Right ventricle myocardium inferior (tissue), 1 donor: ENCODE data around the gene KRT16. TPM values are rescaled to one million over a fixed set of nuclear protein-coding genes. Genes with fewer than 3 reads are reported as not detected.
"Not testable (repeated sequence)": the region's sequence is repeated elsewhere in the genome, so short reads cannot be mapped to it uniquely, and the experiment has no call there.

Experiments
- ATAC-seq: fragments of 200-7000 bp; cut with Tn5 transposase; one replicate; pipeline ENCODE4 v1.9.1; 2020; ENCODE audit warnings: mild to moderate bottlenecking, moderate library complexity
- DNase-seq: peaks from one replicate; pipeline ENCODE4 v3.0.0; 2021; ENCODE audit errors: missing footprints
- intact Hi-C: fragments of 100-400 bp; cut with DNase I; formaldehyde crosslinking; loops from one replicate; pipeline ENCODE4 v1.11.0; 2022
- total RNA-seq: library from RNA; stranded (reverse); fragmentation: NEBNext Ultra II Directional; extraction: Animal tissue kit (Norgen Biotek cat#: 25700); gene quantifications from one replicate; pipeline ENCODE4 v1.2.1, GENCODE V29; 2021
- donor health status: DM: no; HTN: yes; CAD: no; lungs with severe emphysema.

KRT16 gene
- total RNA-seq, 1 donor from 2014 or later: not detected

DNA sequence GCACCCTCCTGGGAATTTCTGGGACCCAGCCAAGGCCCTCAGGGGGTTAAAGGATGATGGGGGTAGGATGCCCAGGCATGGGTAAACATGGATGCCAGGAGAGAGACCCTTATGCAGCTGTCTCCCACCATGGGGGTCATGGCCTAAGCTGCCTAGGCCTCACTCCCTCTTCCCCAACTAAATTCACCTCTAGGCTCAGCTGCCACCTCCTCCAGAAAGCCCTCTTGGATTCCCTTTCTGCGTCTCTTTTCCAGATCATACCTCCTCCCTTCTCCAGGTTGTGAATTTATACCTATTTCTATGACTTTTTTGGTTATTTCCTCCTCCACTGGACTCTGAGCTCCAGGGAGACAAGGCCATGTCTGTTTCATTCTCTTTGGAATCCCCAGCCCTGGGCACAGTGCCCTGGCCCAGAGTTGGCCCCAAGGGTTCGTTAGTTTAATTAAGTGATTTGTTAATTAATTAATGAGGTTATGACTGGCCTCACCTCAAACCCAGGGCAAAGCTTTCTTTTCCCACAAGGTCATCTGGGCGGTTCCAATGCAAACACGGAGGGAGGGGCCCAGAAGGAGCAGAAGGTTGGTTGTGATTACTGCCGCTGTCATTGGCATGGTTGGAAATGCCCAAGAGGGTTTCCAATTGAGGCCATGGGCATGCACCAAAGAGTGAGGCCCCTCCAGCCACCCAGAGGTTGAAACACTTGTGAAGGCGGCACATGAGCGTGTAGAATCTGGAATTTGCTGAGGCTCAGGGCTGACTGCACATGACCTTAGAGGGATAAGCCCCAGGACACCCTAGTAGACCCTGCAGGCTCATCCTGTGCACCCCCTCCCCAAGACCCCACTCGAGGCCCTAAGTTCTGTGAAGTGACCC is 18.7 kb upstream of the KRT16 start:
- ATAC-seq (no peak), DNase-seq (no peak)
- intact Hi-C loops: no loop called here

DNA sequence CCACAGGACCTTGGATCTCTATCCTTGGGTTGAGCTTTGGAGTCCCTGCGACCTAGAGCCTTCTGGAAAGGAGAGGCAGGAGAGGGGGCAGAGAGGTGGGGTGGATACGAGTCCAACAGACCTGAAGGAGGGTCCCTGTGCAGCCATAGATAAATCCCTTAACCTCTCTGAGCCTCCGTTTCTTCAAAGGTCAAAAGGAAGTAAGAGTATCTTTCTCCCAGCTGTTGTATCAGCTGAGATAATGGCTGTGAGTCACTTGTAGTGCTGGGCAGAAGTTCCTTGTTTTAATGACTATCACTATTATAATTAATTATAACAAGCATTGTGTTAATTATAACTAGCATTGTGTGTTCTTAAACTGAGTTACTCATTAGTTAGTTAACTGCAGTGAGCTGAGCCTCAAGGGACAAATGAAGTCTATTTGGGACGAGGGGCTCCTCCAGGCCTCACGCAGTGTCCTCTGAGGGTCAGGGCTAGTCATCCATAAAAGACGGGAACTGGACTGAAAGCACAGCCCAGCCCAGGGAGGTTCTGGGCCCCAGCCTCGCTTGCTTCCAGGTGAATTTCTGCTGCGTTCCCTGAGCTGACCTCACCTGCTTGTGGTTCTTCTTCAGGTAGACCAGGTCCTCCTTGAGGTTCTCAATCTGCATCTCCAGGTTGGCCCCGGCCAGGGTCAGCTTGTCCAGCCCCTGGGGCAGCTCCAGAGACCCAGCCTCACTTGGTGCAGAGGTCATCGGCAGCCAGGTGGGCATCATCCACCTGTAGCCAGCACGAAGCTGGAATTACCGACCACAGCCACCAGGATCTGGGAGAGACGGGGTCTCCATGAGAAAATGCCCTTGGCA is 17.5 kb upstream of the KRT16 start:
- intact Hi-C loops: no loop called here
- ATAC-seq: no peak
- no peak for DNase-seq

DNA sequence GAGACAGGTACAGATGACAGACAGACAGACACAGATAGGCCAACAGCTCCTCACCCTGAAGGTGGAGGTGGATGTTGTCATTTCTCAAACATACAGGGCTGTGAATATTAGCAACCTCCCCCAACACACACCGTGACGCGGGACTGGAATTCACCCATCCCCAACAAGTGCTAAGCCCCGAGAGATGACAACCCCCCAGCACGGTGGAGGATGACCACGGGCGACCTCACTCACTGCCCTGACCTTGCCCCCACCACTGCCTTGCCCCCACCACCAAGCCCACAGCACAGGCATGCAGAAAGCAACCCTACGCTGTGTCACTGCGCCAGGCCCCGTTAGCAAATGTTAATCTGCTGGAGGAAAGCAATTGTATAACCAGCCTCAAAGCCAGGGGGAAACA is 16.7 kb upstream of the KRT16 start:
- no peak for ATAC-seq
- intact Hi-C loops: no loop called here
- DNase-seq: no peak

DNA sequence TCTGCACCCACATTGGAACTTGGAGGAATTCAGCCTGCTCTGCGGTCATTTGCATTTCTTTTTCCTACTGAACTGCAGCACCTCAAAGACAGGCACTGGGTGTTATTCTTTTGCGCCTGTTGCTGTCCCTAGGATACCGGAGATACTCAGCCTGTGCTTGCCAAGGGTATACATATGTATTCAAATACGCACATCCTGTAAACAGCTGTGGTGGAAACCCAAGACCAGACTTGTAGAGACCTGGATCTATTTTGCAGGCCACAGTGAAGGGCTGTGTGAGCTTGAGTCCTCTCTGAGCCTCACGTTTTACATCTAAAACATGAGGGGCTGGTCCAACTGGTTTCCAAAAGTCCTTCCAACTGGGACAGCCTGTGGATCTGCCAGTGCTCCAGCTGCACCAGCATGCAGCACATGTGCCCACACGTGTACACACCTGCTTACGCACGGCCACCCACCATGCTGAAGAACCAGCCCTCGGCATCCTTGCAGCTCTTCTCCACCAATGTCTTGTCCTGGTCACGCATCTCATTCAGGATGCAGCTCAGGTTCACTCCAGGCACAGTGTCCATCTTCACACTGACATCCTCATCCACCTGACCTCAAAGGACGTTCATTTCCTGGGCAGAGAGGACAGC is 16.2 kb upstream of the KRT16 start:
- DNase-seq, ATAC-seq, intact Hi-C loops: not testable (repeated sequence)

DNA sequence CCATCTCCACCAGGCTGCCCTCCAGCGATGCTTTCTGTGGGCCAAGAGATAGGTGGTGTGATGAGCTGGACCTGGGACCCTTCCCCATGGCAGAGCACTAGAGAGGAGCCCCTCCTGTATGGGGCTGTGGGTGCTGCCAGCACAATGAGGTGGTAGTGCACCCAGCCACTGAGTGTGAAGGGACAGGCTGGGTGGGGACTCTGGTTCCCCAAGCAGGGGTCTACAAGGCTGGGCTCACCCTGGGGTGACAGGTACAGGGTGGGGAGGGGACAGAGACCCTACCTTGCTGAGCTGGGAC is 15.5 kb upstream of the KRT16 start:
- DNase-seq, intact Hi-C loops, ATAC-seq: not testable (repeated sequence)

DNA sequence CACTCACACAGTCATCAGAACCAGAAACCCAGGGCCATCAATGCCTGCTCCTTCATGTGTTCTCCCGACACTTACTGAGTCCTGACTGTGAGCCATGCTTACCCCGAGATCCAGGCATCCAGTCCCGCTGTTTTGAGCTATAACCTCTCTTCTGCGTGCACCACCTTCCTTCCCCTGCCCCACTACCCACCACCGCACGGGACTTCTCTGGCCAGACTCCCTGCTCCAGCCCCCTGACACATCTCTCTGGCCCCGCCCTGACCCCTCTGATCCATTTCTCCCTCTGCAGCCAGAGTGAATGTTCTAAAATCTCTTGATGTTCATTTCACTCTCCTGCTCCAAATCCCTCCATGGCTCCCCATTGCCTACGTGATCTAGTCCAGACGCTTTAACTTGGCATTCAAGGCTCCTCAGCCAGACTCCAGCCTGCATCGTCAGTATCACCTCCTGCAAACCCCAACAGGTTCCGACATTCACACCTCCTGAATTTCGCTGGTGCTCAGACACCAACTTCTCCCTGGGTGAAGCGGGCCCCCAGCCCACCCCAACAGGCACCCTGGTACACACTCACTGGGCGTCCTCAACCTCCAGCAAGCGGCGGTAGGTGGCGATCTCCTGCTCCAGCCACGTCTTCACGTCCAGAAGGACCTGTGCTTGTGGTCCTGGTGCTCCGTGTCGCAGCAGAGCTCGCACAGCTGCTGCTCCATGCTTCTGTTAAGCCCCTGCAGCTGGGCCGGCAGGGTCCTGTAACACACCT is 14.9 kb upstream of the KRT16 start:
- no peak for DNase-seq
- intact Hi-C loops: no loop called here
- ATAC-seq: no peak

DNA sequence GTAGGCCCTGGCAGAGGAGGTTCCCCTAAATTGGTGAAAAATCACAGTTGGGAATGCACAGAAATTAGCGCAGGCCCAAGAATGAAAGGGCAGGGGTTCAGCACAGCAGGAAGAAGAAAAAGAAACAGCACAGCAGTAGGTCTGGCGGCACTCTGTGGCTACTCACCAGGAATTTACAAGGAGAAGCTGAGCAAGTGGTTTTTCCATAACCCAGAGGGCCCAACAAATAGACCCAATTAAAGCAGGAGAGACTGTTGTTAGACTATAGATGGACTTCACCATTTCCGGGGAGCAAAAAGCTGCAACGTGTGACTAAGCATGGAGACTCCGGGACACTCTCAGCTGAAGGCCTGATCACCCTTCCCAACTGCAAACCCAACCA is 14.3 kb upstream of the KRT16 start:
- DNase-seq, ATAC-seq, intact Hi-C loops: not testable (repeated sequence)

DNA sequence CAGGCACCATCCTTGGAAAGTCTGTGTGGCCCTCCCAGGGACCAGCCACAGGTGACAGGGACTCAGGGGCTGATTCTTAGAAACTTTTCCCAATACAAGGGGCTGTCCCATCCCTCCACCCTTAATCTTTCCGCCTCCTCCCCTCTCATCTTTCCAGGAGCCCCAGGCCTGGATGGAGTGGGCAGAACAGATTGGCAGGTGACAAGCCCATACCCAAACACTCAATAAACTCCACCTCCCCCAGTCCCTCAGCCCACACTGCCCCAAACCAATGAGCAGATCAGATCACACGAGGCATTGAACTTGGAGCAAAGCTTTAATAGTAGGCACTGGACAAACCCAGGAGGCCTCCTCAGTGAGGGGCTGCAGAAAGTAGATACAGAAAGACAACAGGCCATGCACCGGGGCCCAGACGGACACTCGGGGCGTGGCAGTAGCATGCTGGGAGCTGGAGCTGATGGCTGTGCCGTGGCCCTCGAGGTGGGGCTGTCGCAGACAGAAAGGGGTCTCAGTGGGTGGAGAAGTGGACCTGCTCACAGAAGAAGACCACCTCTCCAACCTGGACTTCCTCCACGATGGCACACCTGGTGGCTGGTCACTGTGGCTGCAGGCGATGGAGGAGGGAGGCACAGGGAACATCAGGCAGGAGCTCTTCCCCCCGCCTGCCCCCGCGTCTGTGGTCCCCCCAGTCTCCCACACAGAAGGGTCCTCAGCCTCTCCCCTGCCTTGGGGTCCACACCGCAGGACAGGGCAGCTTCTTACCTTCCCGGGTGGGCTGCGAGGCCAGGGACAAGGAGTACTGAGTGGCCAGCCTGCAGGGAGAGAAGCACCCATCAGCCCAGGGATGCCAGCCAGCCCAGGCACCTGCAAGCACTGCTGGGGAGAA is 13.7 kb upstream of the KRT16 start:
- DNase-seq, intact Hi-C loops, ATAC-seq: not testable (repeated sequence)

DNA sequence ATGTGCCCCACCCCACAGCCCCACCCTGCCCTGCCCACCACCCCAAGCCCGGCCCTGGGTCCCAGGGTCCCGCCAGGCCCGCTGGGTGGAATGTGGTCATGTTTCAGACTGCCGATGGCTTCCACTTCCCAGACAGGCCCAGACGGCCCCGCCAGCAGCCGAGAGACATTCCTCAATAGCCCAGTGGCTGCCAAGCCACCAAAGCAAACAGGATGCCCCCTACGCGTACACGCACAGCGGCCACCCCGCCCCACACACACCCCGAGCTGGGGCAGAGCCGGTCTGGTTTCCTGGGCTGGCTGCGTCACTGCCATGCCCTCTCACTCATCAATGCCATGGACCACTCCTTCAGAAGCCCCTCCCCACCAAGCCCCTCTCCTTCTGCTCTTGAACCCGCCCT is 13.0 kb upstream of the KRT16 start:
- no peak for DNase-seq
- intact Hi-C loops: no loop called here
- no peak for ATAC-seq

DNA sequence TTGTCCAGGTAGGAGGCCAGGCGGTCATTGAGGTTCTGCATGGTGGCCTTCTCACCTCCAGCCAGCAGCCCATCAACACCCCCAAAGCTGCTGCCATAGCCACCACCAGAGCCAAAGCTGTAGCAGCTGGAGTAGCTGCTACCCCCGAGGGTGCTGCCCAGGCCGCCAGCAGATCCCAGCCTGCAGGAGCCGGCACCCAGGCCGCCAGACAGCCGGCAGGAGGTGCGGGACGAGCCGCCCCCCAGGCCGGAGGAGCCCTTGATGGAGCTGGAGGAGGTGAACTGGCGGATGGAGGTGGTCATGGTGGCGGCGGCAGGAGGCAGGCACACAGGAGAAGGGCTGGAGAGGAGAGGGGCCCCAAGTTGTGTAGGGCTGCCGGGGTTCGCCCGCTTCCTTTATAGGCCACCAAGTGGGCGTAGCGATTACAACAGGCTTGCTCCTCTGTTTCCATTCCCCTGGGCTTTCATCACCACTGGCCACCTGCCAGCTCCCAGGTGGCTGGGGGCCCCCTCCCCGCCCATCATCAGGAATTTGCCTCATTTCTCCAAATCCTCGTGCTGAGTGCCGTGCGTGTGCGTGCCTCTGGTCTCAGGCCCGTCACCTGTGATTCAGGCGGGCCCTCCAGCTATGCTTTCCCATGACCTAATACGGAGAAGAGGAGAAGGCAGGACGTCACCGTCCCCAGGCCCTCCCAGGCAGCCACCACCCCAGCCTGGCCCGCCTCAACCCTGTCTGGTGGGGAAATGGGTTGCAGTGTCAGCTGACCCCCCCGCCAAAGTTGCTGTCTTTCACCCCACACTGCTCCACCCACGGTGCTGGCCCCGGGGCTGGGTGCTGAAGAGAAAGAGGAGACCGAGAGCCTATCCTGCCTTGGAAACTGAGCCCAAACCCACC is 11.9 kb upstream of the KRT16 start, which contains the start of gene KRT17:
Gene KRT17, minus strand, starts transcription at position 368 of the 894 bp plus-strand sequence. Its CDS starts 66 bp downstream, at position 302.
- DNase-seq (no peak), ATAC-seq (no peak)
- intact Hi-C loops: no loop called here

DNA sequence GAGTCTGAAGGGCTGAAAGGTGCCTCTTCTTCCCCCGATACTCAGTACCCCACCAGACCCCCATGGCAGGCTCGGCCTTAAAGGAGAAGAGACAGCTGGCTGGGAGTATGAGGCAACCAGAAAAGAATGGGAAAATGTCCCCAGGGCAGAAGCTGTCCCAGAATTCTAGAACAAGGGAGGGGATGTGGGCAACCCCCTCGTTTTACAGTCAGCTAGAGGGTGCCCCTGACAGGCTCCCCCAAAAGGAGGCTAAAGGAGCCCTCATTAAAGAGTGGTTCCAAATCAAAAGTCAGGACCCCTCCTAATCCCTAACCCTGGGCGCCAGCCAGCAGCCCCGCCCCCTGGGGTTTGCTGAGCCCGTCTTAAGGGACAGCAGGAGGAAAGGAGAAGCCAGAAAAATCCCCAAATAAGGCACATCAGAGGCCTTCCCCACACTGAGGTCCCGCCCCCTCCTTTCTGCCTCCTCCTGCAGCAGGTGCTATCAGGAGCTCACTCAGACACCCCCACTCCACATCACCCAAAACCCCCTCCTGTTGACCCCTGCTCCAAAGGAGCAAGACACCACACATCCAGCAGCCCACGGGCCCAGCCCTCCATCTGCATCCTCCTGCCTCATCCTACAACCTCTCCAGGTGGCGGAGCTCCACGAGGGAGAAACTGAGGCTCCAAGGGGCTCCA is 10.8 kb upstream of the KRT16 start:
- DNase-seq, intact Hi-C loops, ATAC-seq: not testable (repeated sequence)

DNA sequence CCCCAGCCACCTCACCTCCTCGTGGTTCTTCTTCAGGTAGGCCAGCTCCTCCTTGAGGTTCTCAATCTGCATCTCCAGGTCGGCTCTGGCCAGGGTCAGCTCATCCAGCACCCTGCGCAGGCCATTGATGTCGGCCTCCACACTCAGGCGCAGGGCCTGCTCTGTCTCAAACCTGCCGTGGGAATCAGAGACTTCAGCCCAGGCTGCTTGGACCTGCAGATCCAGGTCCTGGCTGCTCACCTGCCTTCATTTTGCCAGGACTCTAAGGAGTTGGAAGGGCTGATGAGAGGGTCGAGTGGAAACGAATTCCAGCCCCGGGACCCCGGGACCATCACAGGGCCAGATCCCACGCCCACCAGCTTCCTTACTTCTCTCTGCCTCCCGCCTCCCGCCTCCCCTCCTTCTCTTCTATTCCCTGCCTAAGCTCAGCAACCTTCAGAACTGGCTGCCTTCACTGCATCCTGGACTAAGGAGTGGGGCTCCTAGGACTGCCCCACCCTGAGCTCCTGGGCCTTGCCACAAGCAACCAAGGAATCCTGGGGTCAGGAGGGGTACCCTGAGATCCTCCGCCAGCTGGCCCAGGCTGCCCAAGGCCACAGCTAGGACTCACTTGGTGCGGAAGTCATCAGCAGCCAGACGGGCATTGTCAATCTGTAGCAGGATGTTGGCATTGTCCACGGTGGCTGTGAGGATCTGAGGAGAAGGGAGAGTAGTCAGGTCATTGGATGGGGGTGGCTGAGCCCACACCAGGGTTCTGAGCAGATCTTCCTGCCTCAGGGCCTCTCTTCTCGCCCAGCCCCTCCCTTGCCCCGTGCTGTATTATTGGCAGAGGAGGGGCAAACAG is 10.0 kb upstream of the KRT16 start:
- DNase-seq, ATAC-seq, intact Hi-C loops: not testable (repeated sequence)

DNA sequence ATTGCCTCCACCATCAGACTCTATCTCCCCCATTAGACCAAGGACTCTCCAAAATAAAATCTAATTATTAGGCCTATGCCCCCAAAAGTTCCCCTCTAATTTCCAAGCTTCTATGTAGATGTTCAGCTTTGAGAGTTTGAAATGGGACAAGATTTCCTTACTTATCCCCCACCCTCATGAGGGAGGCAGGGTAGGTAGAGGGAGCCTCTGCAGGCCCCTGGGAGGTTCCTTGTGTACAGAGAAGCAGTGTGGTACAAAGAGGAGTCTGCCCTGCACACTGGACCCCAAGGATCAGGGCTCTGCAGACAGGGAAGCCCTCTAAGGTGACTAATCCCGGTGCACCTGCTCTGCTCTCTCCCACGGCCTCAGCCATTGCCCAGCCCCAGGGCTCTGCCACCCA is 9.3 kb upstream of the KRT16 start:
- intact Hi-C loops: no loop called here
- ATAC-seq: no peak

DNA sequence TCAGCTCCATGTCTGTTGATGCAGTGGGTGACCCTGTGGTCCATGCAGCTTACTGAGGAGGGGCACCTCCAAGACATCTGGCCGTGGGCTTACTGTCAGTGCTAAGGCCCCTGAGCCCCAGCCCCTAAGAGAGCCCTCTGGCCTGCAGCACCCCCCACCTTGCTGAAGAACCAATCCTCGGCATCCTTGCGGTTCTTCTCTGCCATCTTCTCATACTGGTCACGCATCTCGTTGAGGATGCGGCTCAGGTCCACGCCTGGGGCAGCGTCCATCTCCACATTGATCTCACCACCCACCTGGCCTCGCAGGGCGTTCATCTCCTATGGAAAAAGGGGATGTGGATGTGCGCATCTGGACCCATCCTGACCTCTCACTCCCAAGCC is 8.9 kb upstream of the KRT16 start:
- not testable (repeated sequence) for DNase-seq, ATAC-seq

More for the DNA sequence above, 9.3 kb upstream of the KRT16 start:
- no peak for DNase-seq

More for the DNA sequence above, 8.9 kb upstream of the KRT16 start:
- intact Hi-C loops: not testable (repeated sequence)
